Esophagus muscularis mucosa (tissue), 4 donors: Measurements from ENCODE around the gene TMEM158. TPM values are rescaled to one million over a fixed set of nuclear protein-coding genes. Genes with fewer than 3 reads are reported as not detected.

Experiments used
- DNase-seq: peaks from one replicate; pipeline ENCODE4 v3.0.0-alpha.2; 2017; ENCODE audit errors: extremely low spot score
- H3K27ac ChIP-seq, 4 donors: fragments of 200-600 bp; sonication (generic); replicated peaks in 1 of 4; 1 replicate in 3 of 4; 2 replicates in 1 of 4; pipeline ENCODE4 v1.5.1; 2016 to 2019; ENCODE audit warnings: mild to moderate bottlenecking in 1 of 4
- H3K27me3 ChIP-seq, 4 donors: fragments of 200-600 bp; sonication (generic); one replicate each; pipeline versions ENCODE4 v1.5.1 to v1.6.0; 2016 to 2019
- H3K36me3 ChIP-seq, 4 donors: fragments of 200-600 bp; sonication (generic); one replicate each; pipeline ENCODE4 v1.5.1; 2016 to 2019
- H3K4me1 ChIP-seq, 4 donors: fragments of 200-600 bp; sonication (generic); one replicate each; pipeline ENCODE4 v1.5.1; 2016 to 2019
- H3K4me3 ChIP-seq, 4 donors: fragments of 200-600 bp; sonication (generic); 1 replicate in 2 of 4; 2 replicates in 2 of 4; pipeline ENCODE4 v1.5.1; 2016 to 2019; ENCODE audit warnings: mild to moderate bottlenecking in 4 of 4, moderate library complexity in 1 of 4
- H3K9me3 ChIP-seq, 4 donors: fragments of 200-600 bp; sonication (generic); 1 replicate in 3 of 4; 2 replicates in 1 of 4; pipeline ENCODE4 v1.5.1; 2016 to 2019
- EP300 ChIP-seq: sonication (generic); formaldehyde crosslinking; IDR thresholded peaks from one replicate; pipeline ENCODE4 v1.6.1; 2017; ENCODE audit warnings: antibody characterized with exemption
- POLR2A ChIP-seq: fragments of 450-650 bp; IDR thresholded peaks from one replicate; pipeline ENCODE4 v1.6.1; 2017; ENCODE audit warnings: antibody characterized with exemption, moderate library complexity, mild to moderate bottlenecking, low read depth
- POLR2AphosphoS5 ChIP-seq, 2 donors: sonication (generic); formaldehyde crosslinking; IDR thresholded peaks; one replicate each; pipeline ENCODE4 v1.6.1; 2017; ENCODE audit warnings: antibody characterized with exemption in 2 of 2
- WGBS: methylation state at CpG from one replicate; pipeline ENCODE4 v1.1.5; 2018; 5-methylcytosine and 5-hydroxymethylcytosine counted together
- intact Hi-C: fragments of 100-400 bp; cut with DNase I; formaldehyde crosslinking; loops from one replicate; pipeline ENCODE4 v1.15.1; 2023
- small RNA-seq, 3 donors: library from RNA; depleted of rRNA; stranded (forward); fragments of <200 nt; gene quantifications; one replicate each; pipeline ENCODE3, GENCODE V24; 2016
- total RNA-seq, 4 donors: library from RNA; depleted of rRNA; stranded (reverse); fragments of >200 nt; gene quantifications; one replicate each; pipeline versions ENCODE4 v1.1.0 to v1.2.1, GENCODE V29; 2016
- TF ChIP-seq, protein P1 (sequence below), 3 experiments: fragments of 200-600 bp in 2 of 3; fragments of 450-650 bp in 1 of 3; sonication (generic) in 2 of 3; IDR thresholded peaks; one replicate each; pipeline ENCODE4 v1.5.1; 2017 to 2019; ENCODE audit warnings: antibody characterized with exemption in 3 of 3, mild to moderate bottlenecking in 2 of 3, moderate library complexity in 1 of 3

TMEM158 gene
- total RNA-seq, 4 donors from 2014 or later, result 1.2 to 6.4 (median 2.3) TPM

DNA sequence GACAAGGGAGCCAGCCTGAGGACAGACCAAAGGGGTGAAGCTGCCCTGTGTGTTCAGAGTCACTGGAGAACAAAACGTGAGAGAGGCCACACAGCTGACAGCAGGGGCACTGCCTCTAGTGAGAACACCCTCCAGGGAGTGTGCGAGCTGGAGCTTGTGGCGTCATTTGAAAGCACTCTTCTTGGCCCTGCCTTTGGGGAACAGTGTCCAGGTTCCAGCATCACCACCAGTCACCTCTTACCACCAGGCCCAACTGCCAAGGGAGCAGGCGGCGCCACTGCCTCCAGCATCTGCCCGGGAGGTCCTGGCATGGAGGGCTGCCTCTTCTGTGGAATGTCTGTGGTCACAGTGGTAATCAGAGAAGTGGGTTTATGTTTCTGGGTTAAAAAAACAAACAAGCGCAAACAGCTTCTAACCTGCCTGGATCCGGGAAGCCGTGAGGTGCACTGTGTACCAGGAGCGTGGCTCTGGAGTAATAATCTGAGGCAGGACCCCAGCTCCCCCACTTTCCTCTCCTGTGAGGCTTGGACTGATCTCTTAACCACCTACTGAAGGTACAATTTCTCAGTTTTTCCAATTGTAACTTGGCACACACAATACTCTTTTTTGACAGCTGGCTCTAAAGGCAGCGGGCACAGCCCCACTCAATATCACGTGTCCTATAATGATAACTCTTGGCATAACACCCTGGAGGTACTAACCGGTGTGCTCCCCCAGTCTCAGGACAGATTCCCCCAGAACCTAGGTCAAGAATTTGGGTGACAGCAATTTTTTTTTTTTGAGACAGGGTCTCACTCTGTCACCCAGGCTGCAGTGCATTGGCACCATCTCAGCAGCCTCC lies 47.7 kb downstream of the TMEM158 start:
- Histone ChIP-seq H3K4me3 (no peak overlapping the region), H3K4me1 (peaks cover 0 to 29% (median 16%) of the 10 kb centered on the region in 4 donors), H3K9me3 (no peaks in the 10 kb centered on the region), H3K27me3 (no peaks in the 10 kb centered on the region), H3K36me3 (no peaks in the 10 kb centered on the region), H3K27ac (peak overlapping the region; percentile 41 to 65 (median 52))
- DNase-seq, result no peak
- WGBS, result 71% methylated on average over 13 of the region's 13 CpGs
- TF ChIP-seq, protein P1, sequence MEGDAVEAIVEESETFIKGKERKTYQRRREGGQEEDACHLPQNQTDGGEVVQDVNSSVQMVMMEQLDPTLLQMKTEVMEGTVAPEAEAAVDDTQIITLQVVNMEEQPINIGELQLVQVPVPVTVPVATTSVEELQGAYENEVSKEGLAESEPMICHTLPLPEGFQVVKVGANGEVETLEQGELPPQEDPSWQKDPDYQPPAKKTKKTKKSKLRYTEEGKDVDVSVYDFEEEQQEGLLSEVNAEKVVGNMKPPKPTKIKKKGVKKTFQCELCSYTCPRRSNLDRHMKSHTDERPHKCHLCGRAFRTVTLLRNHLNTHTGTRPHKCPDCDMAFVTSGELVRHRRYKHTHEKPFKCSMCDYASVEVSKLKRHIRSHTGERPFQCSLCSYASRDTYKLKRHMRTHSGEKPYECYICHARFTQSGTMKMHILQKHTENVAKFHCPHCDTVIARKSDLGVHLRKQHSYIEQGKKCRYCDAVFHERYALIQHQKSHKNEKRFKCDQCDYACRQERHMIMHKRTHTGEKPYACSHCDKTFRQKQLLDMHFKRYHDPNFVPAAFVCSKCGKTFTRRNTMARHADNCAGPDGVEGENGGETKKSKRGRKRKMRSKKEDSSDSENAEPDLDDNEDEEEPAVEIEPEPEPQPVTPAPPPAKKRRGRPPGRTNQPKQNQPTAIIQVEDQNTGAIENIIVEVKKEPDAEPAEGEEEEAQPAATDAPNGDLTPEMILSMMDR (IDR thresholded peaks at IDR 0.05), result no peak
- TF ChIP-seq EP300, result no peak
- TF ChIP-seq POLR2A, result no peak
- TF ChIP-seq POLR2AphosphoS5 (IDR thresholded peaks at IDR 0.05), result no peak
- intact Hi-C loops, result no loop called here

DNA sequence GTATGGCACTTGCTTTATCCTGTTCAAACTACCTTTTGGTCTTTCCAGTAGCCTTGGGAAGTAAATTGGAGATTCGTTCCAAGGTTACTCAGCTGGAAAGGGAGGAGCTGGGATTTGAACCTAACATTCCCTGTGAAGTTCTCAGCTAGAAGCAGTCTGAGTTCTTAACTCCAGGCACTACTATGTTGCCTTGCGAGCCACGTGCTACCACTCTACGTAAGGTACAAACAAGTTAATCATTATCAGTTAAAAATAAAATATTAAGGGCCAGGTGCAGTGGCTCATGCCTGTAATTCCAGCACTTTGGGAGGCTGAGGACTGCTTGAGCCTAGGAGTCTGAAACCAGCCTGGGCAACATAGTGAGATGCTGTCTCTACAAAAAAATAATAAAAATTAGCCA lies 49.2 kb downstream of the TMEM158 start:
- DNase-seq, result no peak
- no peaks in the 10 kb centered on the region for H3K27me3 ChIP-seq
- H3K4me3 ChIP-seq, result no peak overlapping the region
- intact Hi-C loops, result no loop called here
- no peaks in the 10 kb centered on the region for H3K36me3 ChIP-seq
- H3K27ac ChIP-seq, result no peak overlapping the region
- H3K4me1 ChIP-seq, result peaks cover 0 to 20% (median 11%) of the 10 kb centered on the region in 4 donors
- 84% methylated on average over 4 of the region's 4 CpGs for WGBS
- H3K9me3 ChIP-seq, result no peaks in the 10 kb centered on the region
- TF ChIP-seq, protein P1 (IDR thresholded peaks at IDR 0.05), result no peak
- TF ChIP-seq EP300, result no peak
- no peak for TF ChIP-seq POLR2AphosphoS5 (IDR thresholded peaks at IDR 0.05)
- no peak for TF ChIP-seq POLR2A

Small RNAs within 50 kb of the gene (small RNA-seq; reads per million reads assigned to genes)
- gene RF00012, result 0 reads per million in 3 donors

Other genes starting within 250 kb of the TMEM158 start
- 100 to 1,000 TPM in 1 of 4 donors, 10 to 100 TPM in 3; 47.1 to 144 (median 75.1) TPM for gene CLEC3B, start 200.0 kb downstream of the TMEM158 start, total RNA-seq
- gene CDCP1, start 79.9 kb downstream of the TMEM158 start, total RNA-seq, result 1 to 10 TPM; 1.2 to 6.4 (median 2.1) TPM
- gene LARS2, start 162.3 kb upstream of the TMEM158 start, total RNA-seq, result 10 to 100 TPM; 10.1 to 15.2 (median 11.9) TPM